Urothelium cell line (cell line): Measurements from ENCODE around the gene GRAMD4.
"Not testable (repeated sequence)": the region's sequence is repeated elsewhere in the genome, so short reads cannot be mapped to it uniquely, and the experiment has no call there.

ENCODE experiments used
- DNase-seq: peaks from one replicate; pipeline ENCODE4 v3.0.0; 2011; ENCODE audit warnings: low spot score, mixed read lengths
- FAIRE-seq: peaks from 2 replicates; lab custom pipeline; 2011; peaks lifted over from hg19 to GRCh38; lab: Jason Lieb, UNC

GRAMD4 gene

DNA sequence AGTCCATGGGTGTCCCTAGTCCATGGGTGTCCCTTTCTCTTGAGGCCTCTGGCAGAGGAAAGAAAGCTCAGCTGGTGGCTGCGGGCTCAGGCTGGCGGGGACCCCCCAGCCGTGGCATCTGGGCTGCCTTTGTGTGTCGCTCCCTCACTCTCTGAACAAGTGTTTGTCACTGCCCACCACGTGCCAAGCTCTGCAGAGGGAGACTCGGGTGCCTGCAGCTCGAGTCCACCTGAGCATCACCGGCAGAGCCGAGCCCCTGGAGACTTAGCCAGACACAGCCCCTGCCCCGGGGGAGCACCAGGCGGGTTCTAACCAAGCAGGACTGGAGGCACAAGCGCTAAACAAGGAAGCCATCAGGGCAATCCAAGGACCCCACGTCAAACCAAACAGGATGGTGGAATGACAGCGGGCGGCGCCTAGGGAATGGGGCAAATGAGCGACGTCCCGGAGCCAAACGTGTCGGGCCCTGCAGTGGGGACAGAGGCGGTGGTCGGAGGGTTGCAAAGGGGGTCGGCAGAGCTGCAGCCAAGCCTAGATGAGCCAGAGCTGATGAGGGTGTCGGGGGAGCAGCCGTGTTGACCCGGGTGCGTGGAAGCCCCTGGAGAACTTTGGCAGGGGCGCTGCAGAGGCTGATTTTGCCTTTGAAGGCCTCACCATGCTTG, 2.1 kb upstream of the GRAMD4 start:
- DNase-seq (no peak), FAIRE-seq (no peak)

GRCh38 chr22:46618667-46619066, 1.5 kb upstream of the GRAMD4 start:
- DNase-seq, result no peak
- no peak for FAIRE-seq

DNA sequence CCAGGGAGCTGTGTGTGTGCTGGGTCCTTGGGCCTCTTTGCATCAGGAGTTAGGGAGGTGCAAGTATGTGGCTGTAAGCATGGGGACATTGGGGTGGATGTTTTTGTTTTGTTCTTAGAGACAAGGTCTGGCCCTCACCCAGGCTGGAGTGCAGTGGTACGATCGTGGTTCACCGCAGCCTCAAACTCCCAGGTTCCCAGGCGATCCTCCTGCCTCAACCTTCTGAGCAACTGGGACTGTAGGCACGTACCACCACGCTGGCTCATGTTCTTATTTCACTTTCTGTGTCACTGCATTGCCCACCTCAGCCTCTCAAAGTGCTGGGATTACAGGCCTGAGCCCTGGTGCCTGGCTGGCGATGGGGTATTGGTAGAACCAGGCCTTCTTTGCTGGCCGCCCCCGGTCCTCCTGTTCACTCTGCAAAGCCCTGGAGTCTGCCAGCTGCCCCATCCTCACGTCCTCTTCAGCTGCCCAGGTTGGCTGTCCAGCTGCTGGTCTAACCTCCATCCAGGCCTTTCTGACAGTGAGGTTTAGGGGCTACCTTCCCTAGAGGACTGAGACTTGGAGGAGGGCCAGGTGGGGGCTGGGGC, 851 bp upstream of the GRAMD4 start:
- DNase-seq, result no peak
- no peak for FAIRE-seq

DNA sequence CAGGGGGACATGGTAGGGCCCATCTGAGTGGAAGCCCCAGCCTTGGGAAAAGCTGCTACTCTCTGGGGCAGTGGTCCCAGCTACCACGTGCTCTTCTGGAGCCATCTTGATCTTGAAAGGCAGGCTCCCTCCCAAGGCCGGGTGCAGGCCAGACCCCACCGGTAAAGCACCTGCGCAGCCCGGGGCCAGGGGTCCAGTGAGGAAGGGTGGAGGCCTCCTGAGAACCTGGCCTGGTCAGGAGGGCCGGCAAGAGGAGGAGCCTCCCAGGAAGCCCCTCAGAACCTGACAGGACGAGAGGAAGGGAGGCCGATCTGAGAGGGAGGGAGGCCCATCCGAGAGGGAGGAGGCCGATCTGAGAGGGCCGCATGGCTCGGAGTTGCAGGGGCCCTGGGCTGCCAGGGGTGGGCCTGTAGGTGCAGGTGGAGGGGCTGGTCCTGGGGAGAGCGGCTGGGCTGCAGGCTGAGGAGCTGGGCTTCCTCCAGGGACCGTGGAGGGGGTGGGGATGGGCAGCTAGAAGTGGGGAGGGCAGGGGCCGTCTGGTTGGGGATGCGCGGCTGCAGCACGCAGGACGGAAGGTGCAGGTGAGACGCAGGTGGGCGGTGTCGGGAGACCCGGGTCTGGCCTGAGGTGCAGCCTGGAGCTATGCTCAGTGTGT, 529 bp downstream of the GRAMD4 start:
- FAIRE-seq (no peak), DNase-seq (no peak)

- peak; percentile 59 for FAIRE-seq
- DNase-seq, result not testable (repeated sequence)
These were observed 1.2 kb downstream of the GRAMD4 start for GRCh38 chr22:46621243-46621930.

DNA sequence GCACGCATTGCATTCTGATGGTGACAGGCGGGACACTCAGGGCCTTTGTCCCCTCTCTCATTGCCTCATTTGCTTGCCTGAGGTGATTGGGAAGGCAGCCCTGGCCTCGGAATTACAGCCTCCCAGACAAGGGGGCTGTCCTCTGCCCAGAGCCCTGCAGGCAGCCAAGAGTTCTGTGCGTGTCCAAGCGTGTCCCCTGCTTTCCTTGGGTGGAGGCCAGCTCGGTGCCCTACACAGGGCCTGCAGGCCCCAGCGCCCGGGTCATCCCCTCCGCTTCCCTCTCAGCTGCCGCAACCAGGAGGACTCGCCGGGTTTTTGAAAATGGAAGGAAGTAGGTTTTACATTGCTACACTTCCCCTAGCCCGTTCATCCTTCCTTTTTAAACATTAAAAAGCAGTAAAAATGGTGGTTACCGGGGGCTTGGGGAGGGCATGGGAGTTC, 1.9 kb downstream of the GRAMD4 start:
- DNase-seq (no peak), FAIRE-seq (peak; percentile 17)

GRCh38 chr22:46625113-46625842, 5.1 kb downstream of the GRAMD4 start:
- FAIRE-seq, result no peak
- no peak for DNase-seq

DNA sequence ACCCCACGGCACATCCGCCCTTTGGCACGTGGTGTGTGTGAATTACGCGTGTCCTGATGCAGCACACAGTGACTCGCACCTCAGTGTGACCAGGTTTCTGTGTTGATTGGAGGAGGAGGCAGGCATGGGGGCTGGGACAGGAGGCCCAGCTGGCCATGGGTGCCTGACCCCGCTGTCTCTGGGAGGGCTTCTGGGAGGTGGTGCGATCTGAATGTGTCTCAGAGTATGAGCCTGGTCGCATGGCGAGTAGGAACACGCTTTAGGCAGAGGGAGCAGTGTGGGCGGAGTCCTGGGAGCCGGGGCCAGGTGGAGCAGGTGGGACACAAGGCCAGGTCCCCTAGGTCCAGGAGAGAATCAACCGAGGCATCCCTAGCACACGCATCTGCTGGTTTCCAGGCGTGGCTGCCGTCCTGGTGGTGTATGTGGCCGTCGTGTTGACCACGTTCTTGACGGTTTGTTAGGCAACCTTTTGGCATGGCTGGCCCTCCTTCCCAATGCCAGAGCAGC, 5.7 kb downstream of the GRAMD4 start:
- no peak for FAIRE-seq
- DNase-seq, result no peak

- DNase-seq, result no peak
- no peak for FAIRE-seq
These were observed 6.2 kb downstream of the GRAMD4 start for GRCh38 chr22:46626356-46626755.

DNA sequence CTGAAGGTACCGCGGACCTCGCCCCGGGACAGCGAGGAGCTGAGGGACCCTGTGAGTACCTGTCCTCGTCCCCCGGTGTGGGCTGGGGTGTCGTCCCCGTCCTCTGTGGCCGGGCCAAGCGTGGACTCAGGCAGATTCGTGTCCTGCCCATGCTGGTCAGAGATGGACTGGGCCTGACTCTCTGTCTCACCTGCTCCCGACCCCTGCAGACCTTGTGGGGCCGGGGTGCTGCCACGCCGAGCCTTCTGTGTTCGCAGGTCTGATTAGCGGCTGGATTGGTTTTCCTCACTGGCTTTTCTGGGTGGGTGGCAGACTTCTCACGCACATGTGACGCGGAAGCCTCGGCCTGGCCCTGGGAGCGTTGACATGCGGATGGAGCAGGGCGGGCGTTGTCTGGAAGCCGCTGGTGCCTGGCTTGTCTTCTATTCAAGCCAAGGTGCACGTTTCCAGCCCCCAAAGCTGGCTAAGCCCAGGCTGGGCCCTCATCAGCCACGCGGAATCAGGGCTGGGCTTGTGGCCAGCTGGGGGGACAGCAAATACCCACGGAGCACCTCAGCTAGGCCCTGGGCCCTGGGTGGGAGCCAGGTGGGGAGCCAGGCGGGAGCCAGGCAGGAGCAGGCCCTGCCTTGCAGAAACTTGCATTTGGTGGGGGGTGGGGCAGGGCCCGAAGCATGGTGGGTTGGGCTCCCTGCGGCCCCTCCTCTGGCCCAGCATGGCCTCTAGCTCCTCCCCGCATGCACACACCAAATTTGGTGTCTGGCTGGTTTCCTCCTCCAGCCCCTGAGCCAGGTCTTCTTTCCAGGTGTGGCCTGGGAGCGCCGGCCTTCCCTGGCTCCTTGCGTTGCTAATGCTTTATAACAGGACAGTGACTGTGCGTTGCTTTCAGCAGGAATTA, 7.0 kb downstream of the GRAMD4 start:
- DNase-seq, result no peak
- FAIRE-seq, result peak; percentile 17

- peak; percentile 88 for FAIRE-seq
- no peak for DNase-seq
These were observed 7.8 kb downstream of the GRAMD4 start for GRCh38 chr22:46627806-46628482.

DNA sequence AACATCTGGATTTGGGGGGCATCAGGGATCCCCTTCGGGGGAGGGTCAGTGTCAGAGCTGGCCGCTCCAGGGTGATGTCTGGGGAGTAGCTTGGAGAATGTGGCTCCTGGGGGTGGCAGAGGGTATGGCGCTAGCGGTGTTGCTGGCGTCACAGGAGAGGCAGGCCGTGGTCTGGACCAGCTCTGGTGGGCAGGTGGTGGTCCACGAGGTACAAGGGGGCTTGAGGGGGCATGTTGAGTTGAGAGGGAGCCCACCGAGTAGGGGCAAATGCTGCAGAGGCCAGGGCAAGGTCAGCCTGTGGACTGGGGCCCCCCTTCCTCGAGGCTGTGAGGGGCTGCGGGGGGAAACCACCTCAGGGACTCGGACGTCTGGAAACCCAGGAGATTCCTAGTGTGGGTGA, 8.6 kb downstream of the GRAMD4 start:
- FAIRE-seq, result no peak
- no peak for DNase-seq

- FAIRE-seq (no peak), DNase-seq (no peak)
These were observed 9.1 kb downstream of the GRAMD4 start for GRCh38 chr22:46629291-46629690.

GRCh38 chr22:46631113-46631512, 10.9 kb downstream of the GRAMD4 start:
- no peak for FAIRE-seq
- no peak for DNase-seq

- FAIRE-seq, result no peak
These were observed 12.6 kb downstream of the GRAMD4 start for GRCh38 chr22:46632646-46633249.

GRCh38 chr22:46633334-46633890, 13.2 kb downstream of the GRAMD4 start:
- DNase-seq (no peak), FAIRE-seq (no peak)

More at GRCh38 chr22:46632646-46633249, 12.6 kb downstream of the GRAMD4 start:
- DNase-seq, result no peak

GRCh38 chr22:46634011-46634699, 14.0 kb downstream of the GRAMD4 start:
- DNase-seq (no peak), FAIRE-seq (no peak)
